Loucy (cell line): ENCODE data around the gene GOSR1.

Source experiments
- EZH2phosphoT487 ChIP-seq: fragments of 200-600 bp; IDR thresholded peaks from 2 replicates; pipeline ENCODE4 v1.6.1; 2018; ENCODE audit warnings: antibody characterized with exemption, mild to moderate bottlenecking, moderate library complexity, borderline replicate concordance
- TF ChIP-seq, protein P1 (sequence below): fragments of 200-600 bp; sonication (generic); conservative IDR thresholded peaks from 2 replicates; pipeline ENCODE4 v1.5.1; 2014; ENCODE audit warnings: mild to moderate bottlenecking, antibody characterized with exemption, low read length

DNA sequence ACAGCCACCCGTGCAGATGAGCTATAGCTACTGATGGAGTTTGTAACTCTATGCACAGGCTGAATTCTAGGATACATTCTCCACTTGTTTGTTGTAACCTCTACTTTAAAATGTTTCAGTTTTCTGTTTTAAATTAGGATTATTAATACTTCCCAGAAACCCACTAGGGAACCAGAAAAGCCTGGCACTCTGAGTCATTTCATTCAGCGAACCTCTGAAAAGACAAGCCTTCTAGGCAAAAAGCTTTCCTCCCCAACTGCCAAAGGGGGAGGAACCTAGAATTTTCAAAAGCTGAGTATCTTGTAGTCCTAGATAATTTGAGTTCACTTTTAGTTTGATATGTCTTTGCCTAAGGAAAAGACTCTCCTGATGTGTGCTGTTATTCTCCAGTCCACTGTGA, 43.2 kb downstream of the GOSR1 start:
- TF ChIP-seq, protein P1, sequence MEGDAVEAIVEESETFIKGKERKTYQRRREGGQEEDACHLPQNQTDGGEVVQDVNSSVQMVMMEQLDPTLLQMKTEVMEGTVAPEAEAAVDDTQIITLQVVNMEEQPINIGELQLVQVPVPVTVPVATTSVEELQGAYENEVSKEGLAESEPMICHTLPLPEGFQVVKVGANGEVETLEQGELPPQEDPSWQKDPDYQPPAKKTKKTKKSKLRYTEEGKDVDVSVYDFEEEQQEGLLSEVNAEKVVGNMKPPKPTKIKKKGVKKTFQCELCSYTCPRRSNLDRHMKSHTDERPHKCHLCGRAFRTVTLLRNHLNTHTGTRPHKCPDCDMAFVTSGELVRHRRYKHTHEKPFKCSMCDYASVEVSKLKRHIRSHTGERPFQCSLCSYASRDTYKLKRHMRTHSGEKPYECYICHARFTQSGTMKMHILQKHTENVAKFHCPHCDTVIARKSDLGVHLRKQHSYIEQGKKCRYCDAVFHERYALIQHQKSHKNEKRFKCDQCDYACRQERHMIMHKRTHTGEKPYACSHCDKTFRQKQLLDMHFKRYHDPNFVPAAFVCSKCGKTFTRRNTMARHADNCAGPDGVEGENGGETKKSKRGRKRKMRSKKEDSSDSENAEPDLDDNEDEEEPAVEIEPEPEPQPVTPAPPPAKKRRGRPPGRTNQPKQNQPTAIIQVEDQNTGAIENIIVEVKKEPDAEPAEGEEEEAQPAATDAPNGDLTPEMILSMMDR: no peak
- TF ChIP-seq EZH2phosphoT487: no peak
